ENCODE data around the gene SPRR2G.
"Not testable (repeated sequence)": the region's sequence is repeated elsewhere in the genome, so short reads cannot be mapped to it uniquely, and the experiment has no call there.

The SPRR2G gene

GRCh38 chr1:153115264-153115663, 35.4 kb downstream of the SPRR2G start:
- DNase-seq (ENCODE audit: low read depth, low spot score) = not testable (repeated sequence)

DNA sequence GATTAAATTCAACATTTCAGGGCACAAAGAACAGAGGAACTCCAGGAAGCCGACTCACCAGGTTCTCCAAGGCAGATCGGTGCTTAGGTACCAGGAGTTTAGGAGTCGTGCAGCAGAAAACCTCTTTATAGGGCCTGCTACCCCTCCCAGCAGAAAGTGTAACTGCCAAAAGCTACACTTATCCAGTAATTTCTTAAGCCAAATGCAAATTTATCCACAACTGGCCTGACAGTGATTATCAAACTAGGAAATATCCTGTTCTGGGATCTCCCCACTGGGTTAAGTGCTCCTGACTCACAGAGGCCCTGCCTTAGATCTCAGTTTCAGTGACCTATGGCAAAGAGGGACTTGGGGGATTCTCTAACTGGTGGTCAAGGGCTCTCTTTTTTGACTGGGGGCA, 37.3 kb downstream of the SPRR2G start, which contains the start of gene SPRR2F:
TSS of gene SPRR2F (minus strand) at position 101 of the 400 bp plus-strand sequence. CDS start 783 bp downstream, outside the sequence.
- DNase-seq (ENCODE audit: low read depth, low spot score) = no peak

- DNase-seq (ENCODE audit: low read depth, low spot score) = not testable (repeated sequence)
Observed at GRCh38 chr1:153112454-153112853, 38.2 kb downstream of the SPRR2G start.

DNA sequence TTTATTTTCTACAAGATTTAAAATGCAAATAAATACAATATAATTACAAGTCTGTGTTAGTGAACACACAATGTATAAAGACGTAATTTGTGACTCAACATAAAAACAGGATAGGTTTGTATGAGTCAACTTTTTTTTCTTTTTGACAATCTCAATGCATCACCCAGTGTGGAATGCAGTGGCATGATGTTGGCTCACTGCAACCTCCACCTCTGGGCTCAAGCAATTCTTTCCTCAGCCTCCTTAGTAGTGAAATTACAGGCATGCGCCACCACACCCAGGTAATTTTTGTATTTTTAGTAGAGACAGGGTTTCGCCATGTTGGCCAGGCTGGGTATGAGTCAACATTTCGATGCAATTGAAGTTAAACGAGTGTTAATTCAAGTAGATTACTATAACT, 50.4 kb downstream of the SPRR2G start:
- no peak for DNase-seq (ENCODE audit: low read depth, low spot score)
